ENCODE data around the gene CTXN2. TPM values are rescaled to one million over a fixed set of nuclear protein-coding genes. Genes with fewer than 3 reads are reported as not detected.

Gene CTXN2
- total RNA-seq, 1 experiment from 2014 or later: 0.07 TPM

DNA sequence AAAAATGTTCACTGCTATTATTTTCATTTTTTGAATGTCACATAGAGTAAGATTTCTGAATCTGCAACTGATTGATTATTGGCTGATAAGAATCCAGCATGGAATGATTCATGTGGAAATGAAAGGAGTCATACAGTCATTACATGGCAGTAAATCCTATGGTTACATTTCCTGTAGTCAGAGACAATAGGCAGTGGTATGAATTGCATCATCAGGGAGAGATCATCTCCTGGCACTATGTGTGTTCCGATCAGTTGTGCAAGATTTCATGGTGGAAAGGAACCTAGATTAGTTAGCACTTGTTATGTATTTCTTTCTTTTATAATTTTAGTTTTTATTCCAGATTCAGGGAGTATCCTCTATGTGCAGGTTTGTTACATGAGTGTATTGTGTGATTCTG, 53.5 kb downstream of the CTXN2 start:
- DNase-seq (ENCODE audit: low spot score) (no peak), ATAC-seq (no peak)
- CTCF ChIA-PET: no interaction called here
- Mint-ChIP-seq H3K27me3 (ENCODE audit: low read depth) (no peaks in the 10 kb centered on the region), H3K9me3 (no peaks in the 10 kb centered on the region), H3K36me3 (no peaks in the 10 kb centered on the region), H3K27ac (no peak overlapping the region), H3K4me3 (no peak overlapping the region), H3K4me1 (no peaks in the 10 kb centered on the region)
- POLR2A ChIA-PET: no interaction called here
- TF ChIP-seq, protein P1, sequence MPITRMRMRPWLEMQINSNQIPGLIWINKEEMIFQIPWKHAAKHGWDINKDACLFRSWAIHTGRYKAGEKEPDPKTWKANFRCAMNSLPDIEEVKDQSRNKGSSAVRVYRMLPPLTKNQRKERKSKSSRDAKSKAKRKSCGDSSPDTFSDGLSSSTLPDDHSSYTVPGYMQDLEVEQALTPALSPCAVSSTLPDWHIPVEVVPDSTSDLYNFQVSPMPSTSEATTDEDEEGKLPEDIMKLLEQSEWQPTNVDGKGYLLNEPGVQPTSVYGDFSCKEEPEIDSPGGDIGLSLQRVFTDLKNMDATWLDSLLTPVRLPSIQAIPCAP (CRISPR knock-in tag; IDR thresholded peaks at IDR 0.05): no peak
- TF ChIP-seq, protein P2, sequence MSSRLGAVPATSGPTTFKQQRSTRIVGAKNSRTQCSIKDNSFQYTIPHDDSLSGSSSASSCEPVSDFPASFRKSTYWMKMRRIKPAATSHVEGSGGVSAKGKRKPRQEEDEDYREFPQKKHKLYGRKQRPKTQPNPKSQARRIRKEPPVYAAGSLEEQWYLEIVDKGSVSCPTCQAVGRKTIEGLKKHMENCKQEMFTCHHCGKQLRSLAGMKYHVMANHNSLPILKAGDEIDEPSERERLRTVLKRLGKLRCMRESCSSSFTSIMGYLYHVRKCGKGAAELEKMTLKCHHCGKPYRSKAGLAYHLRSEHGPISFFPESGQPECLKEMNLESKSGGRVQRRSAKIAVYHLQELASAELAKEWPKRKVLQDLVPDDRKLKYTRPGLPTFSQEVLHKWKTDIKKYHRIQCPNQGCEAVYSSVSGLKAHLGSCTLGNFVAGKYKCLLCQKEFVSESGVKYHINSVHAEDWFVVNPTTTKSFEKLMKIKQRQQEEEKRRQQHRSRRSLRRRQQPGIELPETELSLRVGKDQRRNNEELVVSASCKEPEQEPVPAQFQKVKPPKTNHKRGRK (CRISPR knock-in tag; IDR thresholded peaks at IDR 0.05; ENCODE audit: borderline replicate concordance): no peak
- TF ChIP-seq, protein P3, sequence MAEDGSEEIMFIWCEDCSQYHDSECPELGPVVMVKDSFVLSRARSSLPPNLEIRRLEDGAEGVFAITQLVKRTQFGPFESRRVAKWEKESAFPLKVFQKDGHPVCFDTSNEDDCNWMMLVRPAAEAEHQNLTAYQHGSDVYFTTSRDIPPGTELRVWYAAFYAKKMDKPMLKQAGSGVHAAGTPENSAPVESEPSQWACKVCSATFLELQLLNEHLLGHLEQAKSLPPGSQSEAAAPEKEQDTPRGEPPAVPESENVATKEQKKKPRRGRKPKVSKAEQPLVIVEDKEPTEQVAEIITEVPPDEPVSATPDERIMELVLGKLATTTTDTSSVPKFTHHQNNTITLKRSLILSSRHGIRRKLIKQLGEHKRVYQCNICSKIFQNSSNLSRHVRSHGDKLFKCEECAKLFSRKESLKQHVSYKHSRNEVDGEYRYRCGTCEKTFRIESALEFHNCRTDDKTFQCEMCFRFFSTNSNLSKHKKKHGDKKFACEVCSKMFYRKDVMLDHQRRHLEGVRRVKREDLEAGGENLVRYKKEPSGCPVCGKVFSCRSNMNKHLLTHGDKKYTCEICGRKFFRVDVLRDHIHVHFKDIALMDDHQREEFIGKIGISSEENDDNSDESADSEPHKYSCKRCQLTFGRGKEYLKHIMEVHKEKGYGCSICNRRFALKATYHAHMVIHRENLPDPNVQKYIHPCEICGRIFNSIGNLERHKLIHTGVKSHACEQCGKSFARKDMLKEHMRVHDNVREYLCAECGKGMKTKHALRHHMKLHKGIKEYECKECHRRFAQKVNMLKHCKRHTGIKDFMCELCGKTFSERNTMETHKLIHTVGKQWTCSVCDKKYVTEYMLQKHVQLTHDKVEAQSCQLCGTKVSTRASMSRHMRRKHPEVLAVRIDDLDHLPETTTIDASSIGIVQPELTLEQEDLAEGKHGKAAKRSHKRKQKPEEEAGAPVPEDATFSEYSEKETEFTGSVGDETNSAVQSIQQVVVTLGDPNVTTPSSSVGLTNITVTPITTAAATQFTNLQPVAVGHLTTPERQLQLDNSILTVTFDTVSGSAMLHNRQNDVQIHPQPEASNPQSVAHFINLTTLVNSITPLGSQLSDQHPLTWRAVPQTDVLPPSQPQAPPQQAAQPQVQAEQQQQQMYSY (CRISPR knock-in tag; IDR thresholded peaks at IDR 0.05): no peak
- no peak for TF ChIP-seq ATF1 (CRISPR knock-in tag; IDR thresholded peaks at IDR 0.05)
- no peak for TF ChIP-seq NR1H2 (CRISPR knock-in tag; IDR thresholded peaks at IDR 0.05)
- TF ChIP-seq, protein P4, sequence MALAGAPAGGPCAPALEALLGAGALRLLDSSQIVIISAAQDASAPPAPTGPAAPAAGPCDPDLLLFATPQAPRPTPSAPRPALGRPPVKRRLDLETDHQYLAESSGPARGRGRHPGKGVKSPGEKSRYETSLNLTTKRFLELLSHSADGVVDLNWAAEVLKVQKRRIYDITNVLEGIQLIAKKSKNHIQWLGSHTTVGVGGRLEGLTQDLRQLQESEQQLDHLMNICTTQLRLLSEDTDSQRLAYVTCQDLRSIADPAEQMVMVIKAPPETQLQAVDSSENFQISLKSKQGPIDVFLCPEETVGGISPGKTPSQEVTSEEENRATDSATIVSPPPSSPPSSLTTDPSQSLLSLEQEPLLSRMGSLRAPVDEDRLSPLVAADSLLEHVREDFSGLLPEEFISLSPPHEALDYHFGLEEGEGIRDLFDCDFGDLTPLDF (CRISPR knock-in tag; IDR thresholded peaks at IDR 0.05): no peak
- no peak for TF ChIP-seq NR3C1 (CRISPR knock-in tag; conservative IDR thresholded peaks at IDR 0.05; ENCODE audit: low read depth)
- TF ChIP-seq CBFB (CRISPR knock-in tag; IDR thresholded peaks at IDR 0.05; ENCODE audit: low read depth): no peak
- TF ChIP-seq ZNF263 (CRISPR knock-in tag; IDR thresholded peaks at IDR 0.05; ENCODE audit: low read depth): no peak
- TF ChIP-seq, protein P5, sequence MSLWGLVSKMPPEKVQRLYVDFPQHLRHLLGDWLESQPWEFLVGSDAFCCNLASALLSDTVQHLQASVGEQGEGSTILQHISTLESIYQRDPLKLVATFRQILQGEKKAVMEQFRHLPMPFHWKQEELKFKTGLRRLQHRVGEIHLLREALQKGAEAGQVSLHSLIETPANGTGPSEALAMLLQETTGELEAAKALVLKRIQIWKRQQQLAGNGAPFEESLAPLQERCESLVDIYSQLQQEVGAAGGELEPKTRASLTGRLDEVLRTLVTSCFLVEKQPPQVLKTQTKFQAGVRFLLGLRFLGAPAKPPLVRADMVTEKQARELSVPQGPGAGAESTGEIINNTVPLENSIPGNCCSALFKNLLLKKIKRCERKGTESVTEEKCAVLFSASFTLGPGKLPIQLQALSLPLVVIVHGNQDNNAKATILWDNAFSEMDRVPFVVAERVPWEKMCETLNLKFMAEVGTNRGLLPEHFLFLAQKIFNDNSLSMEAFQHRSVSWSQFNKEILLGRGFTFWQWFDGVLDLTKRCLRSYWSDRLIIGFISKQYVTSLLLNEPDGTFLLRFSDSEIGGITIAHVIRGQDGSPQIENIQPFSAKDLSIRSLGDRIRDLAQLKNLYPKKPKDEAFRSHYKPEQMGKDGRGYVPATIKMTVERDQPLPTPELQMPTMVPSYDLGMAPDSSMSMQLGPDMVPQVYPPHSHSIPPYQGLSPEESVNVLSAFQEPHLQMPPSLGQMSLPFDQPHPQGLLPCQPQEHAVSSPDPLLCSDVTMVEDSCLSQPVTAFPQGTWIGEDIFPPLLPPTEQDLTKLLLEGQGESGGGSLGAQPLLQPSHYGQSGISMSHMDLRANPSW (CRISPR knock-in tag; conservative IDR thresholded peaks at IDR 0.05; ENCODE audit: low read depth): no peak
- TF ChIP-seq, protein P6, sequence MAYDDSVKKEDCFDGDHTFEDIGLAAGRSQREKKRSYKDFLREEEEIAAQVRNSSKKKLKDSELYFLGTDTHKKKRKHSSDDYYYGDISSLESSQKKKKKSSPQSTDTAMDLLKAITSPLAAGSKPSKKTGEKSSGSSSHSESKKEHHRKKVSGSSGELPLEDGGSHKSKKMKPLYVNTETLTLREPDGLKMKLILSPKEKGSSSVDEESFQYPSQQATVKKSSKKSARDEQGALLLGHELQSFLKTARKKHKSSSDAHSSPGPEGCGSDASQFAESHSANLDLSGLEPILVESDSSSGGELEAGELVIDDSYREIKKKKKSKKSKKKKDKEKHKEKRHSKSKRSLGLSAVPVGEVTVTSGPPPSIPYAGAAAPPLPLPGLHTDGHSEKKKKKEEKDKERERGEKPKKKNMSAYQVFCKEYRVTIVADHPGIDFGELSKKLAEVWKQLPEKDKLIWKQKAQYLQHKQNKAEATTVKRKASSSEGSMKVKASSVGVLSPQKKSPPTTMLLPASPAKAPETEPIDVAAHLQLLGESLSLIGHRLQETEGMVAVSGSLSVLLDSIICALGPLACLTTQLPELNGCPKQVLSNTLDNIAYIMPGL (CRISPR knock-in tag; IDR thresholded peaks at IDR 0.05): no peak
- TF ChIP-seq GTF2I (CRISPR knock-in tag; conservative IDR thresholded peaks at IDR 0.05): no peak
- TF ChIP-seq, protein P7, sequence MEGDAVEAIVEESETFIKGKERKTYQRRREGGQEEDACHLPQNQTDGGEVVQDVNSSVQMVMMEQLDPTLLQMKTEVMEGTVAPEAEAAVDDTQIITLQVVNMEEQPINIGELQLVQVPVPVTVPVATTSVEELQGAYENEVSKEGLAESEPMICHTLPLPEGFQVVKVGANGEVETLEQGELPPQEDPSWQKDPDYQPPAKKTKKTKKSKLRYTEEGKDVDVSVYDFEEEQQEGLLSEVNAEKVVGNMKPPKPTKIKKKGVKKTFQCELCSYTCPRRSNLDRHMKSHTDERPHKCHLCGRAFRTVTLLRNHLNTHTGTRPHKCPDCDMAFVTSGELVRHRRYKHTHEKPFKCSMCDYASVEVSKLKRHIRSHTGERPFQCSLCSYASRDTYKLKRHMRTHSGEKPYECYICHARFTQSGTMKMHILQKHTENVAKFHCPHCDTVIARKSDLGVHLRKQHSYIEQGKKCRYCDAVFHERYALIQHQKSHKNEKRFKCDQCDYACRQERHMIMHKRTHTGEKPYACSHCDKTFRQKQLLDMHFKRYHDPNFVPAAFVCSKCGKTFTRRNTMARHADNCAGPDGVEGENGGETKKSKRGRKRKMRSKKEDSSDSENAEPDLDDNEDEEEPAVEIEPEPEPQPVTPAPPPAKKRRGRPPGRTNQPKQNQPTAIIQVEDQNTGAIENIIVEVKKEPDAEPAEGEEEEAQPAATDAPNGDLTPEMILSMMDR (IDR thresholded peaks at IDR 0.05): no peak
- TF ChIP-seq, protein P8, sequence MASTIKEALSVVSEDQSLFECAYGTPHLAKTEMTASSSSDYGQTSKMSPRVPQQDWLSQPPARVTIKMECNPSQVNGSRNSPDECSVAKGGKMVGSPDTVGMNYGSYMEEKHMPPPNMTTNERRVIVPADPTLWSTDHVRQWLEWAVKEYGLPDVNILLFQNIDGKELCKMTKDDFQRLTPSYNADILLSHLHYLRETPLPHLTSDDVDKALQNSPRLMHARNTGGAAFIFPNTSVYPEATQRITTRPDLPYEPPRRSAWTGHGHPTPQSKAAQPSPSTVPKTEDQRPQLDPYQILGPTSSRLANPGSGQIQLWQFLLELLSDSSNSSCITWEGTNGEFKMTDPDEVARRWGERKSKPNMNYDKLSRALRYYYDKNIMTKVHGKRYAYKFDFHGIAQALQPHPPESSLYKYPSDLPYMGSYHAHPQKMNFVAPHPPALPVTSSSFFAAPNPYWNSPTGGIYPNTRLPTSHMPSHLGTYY (CRISPR knock-in tag; IDR thresholded peaks at IDR 0.05): no peak
- TF ChIP-seq ELF4 (CRISPR knock-in tag; IDR thresholded peaks at IDR 0.05; ENCODE audit: low read depth): no peak
- TF ChIP-seq ZNF138 (CRISPR knock-in tag; conservative IDR thresholded peaks at IDR 0.05): no peak
- TF ChIP-seq, protein P9, sequence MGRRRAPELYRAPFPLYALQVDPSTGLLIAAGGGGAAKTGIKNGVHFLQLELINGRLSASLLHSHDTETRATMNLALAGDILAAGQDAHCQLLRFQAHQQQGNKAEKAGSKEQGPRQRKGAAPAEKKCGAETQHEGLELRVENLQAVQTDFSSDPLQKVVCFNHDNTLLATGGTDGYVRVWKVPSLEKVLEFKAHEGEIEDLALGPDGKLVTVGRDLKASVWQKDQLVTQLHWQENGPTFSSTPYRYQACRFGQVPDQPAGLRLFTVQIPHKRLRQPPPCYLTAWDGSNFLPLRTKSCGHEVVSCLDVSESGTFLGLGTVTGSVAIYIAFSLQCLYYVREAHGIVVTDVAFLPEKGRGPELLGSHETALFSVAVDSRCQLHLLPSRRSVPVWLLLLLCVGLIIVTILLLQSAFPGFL (CRISPR knock-in tag; IDR thresholded peaks at IDR 0.05; ENCODE audit: borderline replicate concordance): no peak
- TF ChIP-seq, protein P10, sequence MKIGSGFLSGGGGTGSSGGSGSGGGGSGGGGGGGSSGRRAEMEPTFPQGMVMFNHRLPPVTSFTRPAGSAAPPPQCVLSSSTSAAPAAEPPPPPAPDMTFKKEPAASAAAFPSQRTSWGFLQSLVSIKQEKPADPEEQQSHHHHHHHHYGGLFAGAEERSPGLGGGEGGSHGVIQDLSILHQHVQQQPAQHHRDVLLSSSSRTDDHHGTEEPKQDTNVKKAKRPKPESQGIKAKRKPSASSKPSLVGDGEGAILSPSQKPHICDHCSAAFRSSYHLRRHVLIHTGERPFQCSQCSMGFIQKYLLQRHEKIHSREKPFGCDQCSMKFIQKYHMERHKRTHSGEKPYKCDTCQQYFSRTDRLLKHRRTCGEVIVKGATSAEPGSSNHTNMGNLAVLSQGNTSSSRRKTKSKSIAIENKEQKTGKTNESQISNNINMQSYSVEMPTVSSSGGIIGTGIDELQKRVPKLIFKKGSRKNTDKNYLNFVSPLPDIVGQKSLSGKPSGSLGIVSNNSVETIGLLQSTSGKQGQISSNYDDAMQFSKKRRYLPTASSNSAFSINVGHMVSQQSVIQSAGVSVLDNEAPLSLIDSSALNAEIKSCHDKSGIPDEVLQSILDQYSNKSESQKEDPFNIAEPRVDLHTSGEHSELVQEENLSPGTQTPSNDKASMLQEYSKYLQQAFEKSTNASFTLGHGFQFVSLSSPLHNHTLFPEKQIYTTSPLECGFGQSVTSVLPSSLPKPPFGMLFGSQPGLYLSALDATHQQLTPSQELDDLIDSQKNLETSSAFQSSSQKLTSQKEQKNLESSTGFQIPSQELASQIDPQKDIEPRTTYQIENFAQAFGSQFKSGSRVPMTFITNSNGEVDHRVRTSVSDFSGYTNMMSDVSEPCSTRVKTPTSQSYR (CRISPR knock-in tag; IDR thresholded peaks at IDR 0.05): no peak
